Midbrain (tissue), 1 donor: ENCODE measurements around the gene S100P.

ENCODE experiments used
- DNase-seq: peaks from one replicate; lab custom pipeline; 2025; lab: John Stamatoyannopoulos, UW

S100P gene

DNA sequence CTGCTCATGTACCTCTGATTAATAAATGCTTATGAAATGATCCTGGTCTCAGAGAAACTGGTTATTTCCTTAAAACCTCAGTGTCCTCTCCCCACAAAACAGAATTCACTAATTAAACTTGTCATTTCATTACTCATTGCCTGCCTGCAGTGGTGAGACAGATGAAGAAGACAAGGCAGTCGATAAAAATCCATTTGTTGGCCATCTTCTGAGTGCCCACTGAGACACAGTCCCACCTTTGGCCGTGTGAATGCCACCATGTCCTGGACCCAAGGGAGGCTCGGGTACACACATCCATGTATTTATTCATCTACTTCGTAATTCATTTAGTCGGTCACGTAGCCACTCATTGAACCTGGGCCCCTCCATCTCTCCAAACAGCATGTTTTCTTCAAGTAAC is 3.5 kb downstream of the S100P start:
- DNase-seq, result no peak

GRCh38 chr4:6699388-6699787 is 5.7 kb downstream of the S100P start:
- no peak for DNase-seq

DNA sequence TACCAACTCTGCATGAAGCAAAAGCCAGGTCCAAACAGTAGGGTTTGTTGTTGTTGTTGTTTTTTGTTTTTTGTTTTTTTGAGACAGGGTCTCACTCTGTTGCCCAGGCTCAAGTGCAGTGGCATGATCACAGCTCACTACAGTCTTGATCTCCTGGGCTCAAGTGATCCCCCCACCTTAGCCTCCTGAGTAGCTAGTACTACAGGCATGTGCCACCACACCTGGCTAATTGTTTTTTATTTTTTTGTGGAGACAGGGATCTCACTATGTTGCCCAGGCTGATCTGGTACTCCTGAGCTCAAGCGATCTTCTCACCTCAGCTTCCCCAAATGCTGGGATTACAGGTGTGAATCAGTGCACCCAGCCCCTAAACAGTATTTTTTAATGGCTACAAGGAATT is 6.2 kb downstream of the S100P start:
- DNase-seq, result no peak

- DNase-seq, result no peak
These were observed 7.7 kb downstream of the S100P start for GRCh38 chr4:6701371-6701770.

DNA sequence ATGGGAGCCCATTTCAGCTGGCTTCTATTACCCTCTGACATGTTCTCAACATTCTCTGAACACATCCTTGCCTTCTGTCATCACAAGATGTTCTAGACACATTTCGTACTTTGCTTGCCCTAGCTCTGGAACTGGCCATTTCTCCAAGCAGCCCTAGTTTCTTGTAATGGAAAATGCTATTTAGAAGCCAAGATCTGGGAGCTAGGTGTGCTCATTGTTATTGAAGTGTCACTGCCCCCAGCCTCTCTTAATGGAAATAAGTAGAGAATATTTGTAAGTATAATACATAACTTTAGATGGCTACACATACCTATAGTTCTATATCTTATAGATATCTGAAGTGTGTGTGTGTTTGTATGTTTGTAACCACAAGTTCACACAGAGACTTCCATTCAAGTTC is 9.1 kb downstream of the S100P start:
- no peak for DNase-seq

GRCh38 chr4:6703786-6704185 is 10.1 kb downstream of the S100P start:
- no peak for DNase-seq

GRCh38 chr4:6705646-6706045 is 12.0 kb downstream of the S100P start:
- DNase-seq, result no peak

DNA sequence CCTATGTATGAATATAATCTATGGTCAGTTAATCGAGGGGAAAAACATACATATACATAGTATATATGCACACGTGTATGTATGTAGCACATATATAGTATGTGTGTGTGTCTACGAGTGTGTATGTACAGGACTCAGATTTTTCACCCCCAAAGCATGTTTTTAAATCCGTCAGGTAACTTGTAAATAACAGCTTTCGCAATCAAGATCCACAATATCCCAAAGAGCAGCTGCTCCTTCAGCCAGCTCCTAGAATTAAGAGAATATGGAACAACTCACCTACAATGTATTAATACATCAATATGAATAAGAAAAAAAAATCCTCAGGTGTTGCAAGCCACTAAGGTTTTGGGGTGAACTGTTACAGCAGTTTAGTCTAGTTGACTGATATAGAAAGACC is 12.5 kb downstream of the S100P start:
- no peak for DNase-seq

GRCh38 chr4:6709230-6710114 is 15.8 kb downstream of the S100P start, which contains the start of gene MRFAP1L1:
Gene MRFAP1L1, minus strand, starts transcription at chr4:6709865. Its CDS starts 236 bp downstream, at chr4:6709629.
- DNase-seq, result peak; percentile 95

DNA sequence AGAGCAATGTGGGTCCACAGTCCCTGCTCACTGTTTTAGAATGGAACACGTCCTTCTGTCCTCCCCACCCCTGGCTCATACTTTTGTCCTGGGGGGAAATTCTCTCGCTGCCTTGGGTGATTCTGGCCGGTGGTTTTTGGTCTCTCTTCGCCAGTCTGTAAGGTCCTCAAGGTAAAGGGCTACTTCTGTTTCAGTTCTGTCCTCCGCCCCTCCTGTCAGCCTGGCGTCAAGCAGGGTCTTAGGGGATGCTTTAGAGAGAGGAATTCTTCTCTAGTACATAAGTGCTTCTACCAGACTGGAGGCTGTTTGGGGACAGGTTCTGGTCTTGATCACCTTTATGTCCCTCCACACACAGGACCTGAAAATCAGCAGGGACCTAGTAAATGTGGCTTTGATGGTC is 16.6 kb downstream of the S100P start:
- DNase-seq, result no peak

DNA sequence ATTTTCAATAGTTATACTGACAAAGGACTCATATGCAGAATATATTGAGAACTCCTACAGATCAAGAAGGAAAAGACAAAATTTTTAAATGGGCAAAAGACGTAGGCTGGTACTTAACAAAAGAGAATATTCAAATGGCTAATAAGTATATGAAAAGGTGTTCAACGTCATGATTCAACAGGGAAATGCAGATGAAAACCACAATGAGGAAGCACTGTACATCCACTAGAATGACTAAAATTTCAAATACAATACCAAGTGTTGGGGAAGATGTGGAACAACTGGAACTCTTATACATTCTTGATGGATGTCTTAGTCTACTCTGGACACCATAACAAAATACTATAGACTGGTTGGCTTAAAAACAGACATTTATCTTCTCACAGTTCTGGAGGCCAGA is 17.3 kb downstream of the S100P start:
- no peak for DNase-seq

DNA sequence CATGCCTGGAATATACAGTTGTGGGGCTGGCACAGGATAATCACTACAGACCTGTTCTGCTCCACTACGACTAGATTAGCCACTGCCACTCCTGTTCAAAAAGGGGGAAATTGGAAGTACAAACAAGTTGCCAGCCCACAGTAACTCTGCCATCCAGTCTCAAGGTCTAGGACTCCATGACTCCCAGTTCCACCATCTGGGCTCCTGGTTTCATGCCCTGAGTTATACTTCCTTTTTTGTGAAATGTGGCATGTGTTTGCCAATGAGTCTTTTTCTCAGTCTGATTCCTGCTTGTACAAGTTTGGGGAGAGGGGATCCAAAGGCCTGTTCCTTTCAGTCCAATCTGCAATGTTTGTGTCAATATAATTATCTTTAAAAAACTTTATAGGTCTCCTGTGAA is 21.3 kb downstream of the S100P start:
- DNase-seq, result no peak

DNA sequence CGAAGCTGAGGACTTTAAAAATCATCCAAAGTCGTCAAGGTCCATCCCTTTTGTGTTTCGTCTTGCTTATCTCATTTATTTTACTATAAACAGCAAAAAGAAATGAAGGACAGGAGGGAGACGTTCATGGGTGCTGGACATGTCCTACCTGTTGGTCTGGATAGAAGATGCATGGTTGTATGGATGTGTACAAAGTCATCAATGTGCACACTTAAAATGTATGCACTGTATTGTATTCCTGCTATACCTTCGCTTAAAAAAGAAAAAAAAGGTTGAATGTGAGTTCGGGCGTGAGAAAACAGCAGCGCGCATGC is 22.0 kb downstream of the S100P start:
- DNase-seq, result no peak

DNA sequence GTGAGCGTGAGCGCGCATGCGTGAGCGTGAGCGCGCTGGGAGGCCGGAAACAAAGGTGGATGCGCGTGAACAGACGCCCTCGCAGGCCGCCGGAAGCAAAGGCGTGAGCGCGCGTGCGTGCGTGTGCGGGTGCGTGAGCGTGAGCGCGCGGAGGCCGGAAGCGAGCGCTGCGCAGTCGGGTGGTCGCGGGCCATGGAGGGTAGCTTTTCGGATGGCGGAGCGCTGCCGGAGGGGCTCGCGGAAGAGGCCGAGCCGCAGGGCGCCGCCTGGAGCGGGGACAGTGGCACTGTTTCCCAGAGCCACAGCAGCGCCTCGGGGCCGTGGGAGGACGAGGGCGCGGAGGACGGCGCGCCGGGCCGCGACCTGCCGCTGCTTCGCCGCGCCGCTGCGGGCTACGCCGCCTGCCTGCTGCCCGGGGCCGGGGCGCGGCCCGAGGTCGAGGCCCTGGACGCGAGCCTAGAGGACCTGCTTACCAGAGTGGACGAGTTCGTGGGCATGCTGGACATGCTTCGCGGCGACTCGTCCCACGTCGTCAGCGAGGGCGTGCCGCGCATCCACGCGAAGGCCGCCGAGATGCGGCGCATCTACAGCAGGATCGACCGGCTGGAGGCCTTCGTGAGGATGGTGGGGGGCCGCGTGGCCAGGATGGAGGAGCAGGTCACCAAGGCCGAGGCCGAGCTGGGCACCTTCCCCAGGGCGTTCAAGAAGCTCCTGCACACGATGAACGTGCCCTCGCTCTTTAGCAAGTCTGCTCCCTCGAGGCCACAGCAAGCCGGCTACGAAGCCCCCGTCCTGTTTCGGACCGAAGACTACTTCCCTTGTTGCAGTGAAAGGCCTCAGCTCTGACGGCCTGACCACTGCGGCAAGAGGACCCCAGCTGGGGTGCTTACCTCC is 22.6 kb downstream of the S100P start, which contains the start of gene BLOC1S4:
TSS of gene BLOC1S4 (plus strand) at position 157 of the 894 bp plus-strand sequence. CDS start at position 193, 36 bp downstream.
- DNase-seq, result peak; percentile 93

DNA sequence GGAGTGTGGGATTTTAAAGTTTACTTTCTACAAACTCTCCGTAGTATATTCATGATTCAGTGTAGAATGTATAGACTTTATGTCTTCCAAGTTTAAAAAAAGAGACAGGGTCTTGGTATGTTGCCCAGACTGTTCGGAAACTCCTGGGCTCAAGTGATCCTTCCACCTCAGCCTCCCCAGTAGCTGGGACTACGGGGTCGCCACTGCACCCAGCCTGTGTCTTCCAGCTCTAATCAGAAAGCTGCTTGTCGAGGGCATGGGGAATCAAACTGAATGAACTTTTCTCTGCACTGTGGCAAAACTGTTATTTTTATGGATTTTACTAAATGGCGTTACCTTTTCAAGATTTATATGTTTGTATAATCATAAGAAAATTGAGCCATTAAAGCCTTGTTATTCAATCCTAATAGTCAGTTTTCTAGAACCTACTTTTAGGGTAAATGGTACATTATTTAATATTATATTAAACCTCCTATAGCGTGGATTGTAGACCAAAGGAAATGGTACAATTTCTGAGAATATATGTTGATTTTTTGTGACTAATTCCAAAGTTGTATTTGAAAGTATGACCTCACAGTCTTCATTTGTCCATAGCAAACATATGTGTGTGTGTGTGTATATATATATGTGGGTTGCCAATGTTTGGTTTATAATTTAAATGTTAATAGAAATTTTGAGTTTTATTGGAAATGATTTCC is 23.4 kb downstream of the S100P start:
- no peak for DNase-seq

- no peak for DNase-seq
These were observed 25.4 kb downstream of the S100P start for GRCh38 chr4:6718932-6719610.

- DNase-seq, result no peak
These were observed 26.0 kb downstream of the S100P start for GRCh38 chr4:6719611-6720179.

DNA sequence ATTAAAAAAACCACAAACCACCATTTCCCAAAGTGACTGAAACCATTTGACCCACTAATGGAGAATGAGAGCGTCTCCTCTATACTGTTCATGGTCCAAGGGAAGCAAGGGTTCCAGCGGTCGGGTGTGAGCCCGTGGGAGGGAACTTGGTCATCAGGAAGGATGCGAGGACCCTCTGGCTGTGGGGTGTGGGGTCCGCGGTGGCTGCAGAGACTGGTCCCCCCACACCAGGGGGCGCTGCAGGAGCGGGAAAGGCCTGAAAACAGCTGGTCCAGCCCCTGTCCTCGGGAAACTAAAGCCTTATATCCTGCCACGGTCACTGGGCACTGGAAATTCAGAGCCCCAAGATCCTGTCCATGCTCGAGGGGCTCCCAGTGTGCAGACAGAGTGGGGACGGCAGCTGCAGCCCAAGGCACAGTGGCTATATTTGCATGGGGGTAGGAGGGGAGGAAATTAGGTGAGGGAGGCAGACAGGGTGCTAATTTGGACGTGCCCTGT is 26.6 kb downstream of the S100P start:
- DNase-seq, result peak; percentile 88

DNA sequence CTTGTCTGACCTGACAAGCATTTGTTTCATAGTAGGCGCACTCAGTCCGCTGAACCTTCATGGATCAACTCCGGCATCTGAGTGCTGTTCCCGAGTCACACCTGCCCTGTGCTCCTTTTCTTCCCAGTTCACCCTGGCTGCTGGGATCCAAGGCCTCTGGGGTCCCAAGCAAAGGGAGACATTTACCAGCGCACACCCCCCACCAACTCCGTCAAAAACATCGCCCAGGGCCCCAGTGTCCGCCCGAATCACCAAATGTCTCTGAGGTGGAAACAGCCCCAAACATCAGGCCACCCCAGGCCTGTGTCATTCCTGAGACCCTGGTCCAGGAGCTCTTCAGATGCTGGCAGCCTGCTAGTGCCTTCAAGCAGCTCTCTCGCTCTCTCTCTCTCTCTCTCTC is 27.4 kb downstream of the S100P start:
- no peak for DNase-seq

GRCh38 chr4:6722891-6723290 is 29.2 kb downstream of the S100P start:
- no peak for DNase-seq

DNA sequence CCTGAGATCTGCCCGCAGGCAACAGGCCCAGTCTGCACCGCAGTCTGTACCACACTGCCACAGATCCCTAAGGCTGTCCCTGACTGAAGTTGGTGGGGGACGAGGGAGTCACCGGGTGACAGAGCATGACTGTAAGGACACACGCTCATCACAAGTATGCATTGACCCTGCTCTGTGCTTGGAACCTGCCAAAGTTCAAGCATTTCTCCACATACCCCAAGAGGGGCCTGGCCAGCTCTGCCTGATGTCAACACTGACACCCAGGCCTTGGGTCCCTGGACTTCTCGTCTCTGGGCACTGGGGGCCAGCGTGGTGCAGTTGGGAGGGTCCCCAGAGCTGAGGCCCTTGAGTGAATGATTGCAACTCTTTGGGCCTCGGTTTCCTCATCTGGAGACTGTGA is 30.2 kb downstream of the S100P start:
- DNase-seq, result no peak
